Keratinocyte (primary cell): ENCODE measurements around the gene CYP4A11. TPM values are rescaled to one million over a fixed set of nuclear protein-coding genes. Genes with fewer than 3 reads are reported as not detected.
"Not testable (repeated sequence)": the region's sequence is repeated elsewhere in the genome, so short reads cannot be mapped to it uniquely, and the experiment has no call there.

Experiments
- DNase-seq: peaks from one replicate; pipeline ENCODE4 v3.0.0-alpha.2; 2011; ENCODE audit warnings: low read depth, missing footprints, low spot score
- FAIRE-seq: peaks from 2 replicates; lab custom pipeline; 2011; peaks lifted over from hg19 to GRCh38; lab: Jason Lieb, UNC
- H2AFZ ChIP-seq: 2 replicates; pipeline ENCODE4 v1.6.0; 2012; ENCODE audit warnings: low read length, control low read depth, inconsistent platforms; ENCODE audit not compliant: control insufficient read depth
- H3K27ac ChIP-seq: 2 replicates; pipeline ENCODE4 v1.5.1; 2011; ENCODE audit warnings: low read length; ENCODE audit not compliant: control insufficient read depth, insufficient read depth
- H3K27me3 ChIP-seq: 3 replicates; pipeline ENCODE4 v1.6.0; 2011; ENCODE audit warnings: low read length; ENCODE audit not compliant: control insufficient read depth, insufficient read depth; ENCODE audit errors: extremely low read depth
- H3K36me3 ChIP-seq, 2 experiments: 2 replicates in 1 of 2; 3 replicates in 1 of 2; pipeline ENCODE4 v1.5.1; 2011; ENCODE audit warnings: low read length in 2 of 2, mild to moderate bottlenecking in 1 of 2; ENCODE audit not compliant: control insufficient read depth in 2 of 2, insufficient read depth in 2 of 2; ENCODE audit errors: extremely low read depth in 1 of 2
- H3K4me1 ChIP-seq: 3 replicates; pipeline ENCODE4 v1.5.1; 2011; ENCODE audit warnings: low read length; ENCODE audit not compliant: control insufficient read depth, insufficient read depth; ENCODE audit errors: extremely low read depth
- H3K4me2 ChIP-seq: 3 replicates; pipeline ENCODE4 v1.6.0; 2011; ENCODE audit warnings: low read depth, low read length; ENCODE audit not compliant: control insufficient read depth, insufficient read depth; ENCODE audit errors: extremely low read depth
- H3K4me3 ChIP-seq, 3 experiments: fragments of 200-600 bp in 1 of 3; sonication (generic) in 1 of 3; 2 replicates in 2 of 3; 3 replicates in 1 of 3; pipeline ENCODE4 v1.5.1; 2011 to 2016; ENCODE audit warnings: low read length in 3 of 3, mild to moderate bottlenecking in 3 of 3, control low read depth in 2 of 3, inconsistent platforms in 1 of 3, low read depth in 1 of 3, mixed read lengths in 1 of 3, mixed run types in 1 of 3, moderate library complexity in 1 of 3; ENCODE audit not compliant: control insufficient read depth in 2 of 3, insufficient read depth in 2 of 3; ENCODE audit errors: extremely low read depth in 1 of 3
- H3K79me2 ChIP-seq: 2 replicates; pipeline ENCODE4 v1.6.0; 2012; ENCODE audit warnings: low read length; ENCODE audit not compliant: control insufficient read depth, insufficient read depth
- H3K9ac ChIP-seq: 3 replicates; pipeline ENCODE4 v1.6.0; 2011; ENCODE audit warnings: low read length; ENCODE audit not compliant: control insufficient read depth, insufficient read depth; ENCODE audit errors: extremely low read depth
- H3K9me1 ChIP-seq: 3 replicates; pipeline ENCODE4 v1.6.0; 2011; ENCODE audit warnings: low read length; ENCODE audit not compliant: control insufficient read depth, insufficient read depth; ENCODE audit errors: extremely low read depth
- H3K9me3 ChIP-seq: 2 replicates; pipeline ENCODE4 v1.5.1; 2012; ENCODE audit warnings: low read depth, low read length; ENCODE audit not compliant: control insufficient read depth
- H4K20me1 ChIP-seq: 3 replicates; pipeline ENCODE4 v1.6.0; 2011; ENCODE audit warnings: low read length; ENCODE audit not compliant: control insufficient read depth, insufficient read depth; ENCODE audit errors: extremely low read depth
- EZH2 ChIP-seq: IDR thresholded peaks from one replicate; pipeline ENCODE4 v1.6.1; 2012; ENCODE audit warnings: inconsistent platforms, mild to moderate bottlenecking, low read length, moderate library complexity
- dilution Hi-C: fragments of 300-500 bp; cut with MboI; formaldehyde crosslinking; loops from one replicate; pipeline ENCODE4 v1.7.0; 2020; ENCODE audit warnings: low sequenced_read_pairs; ENCODE audit not compliant: extremely low pct_ligation_motif_present
- polyA minus RNA-seq, 3 experiments: library from RNA; depleted of rRNA, polyadenylated mRNA; stranded (reverse); fragments of >200 nt; gene quantifications; 1 replicate in 1 of 3; 2 replicates in 1 of 3; 3 replicates in 1 of 3; pipeline ENCODE4 v1.2.3, GENCODE V29; 2011
- polyA plus RNA-seq, 5 experiments: library from polyadenylated mRNA; depleted of rRNA in 3 of 5; stranded (reverse) in 3 of 5; stranded (forward) in 1 of 5; unstranded in 1 of 5; fragments of >200 nt; gene quantifications; 1 replicate in 1 of 5; 2 replicates in 3 of 5; 3 replicates in 1 of 5; pipeline versions ENCODE4 v1.2.1 to v1.2.3, GENCODE V29; 2011 to 2012; ENCODE audit warnings: missing spikeins in 2 of 5, low read depth in 1 of 5, low replicate concordance in 1 of 5
- TF ChIP-seq, protein P1 (sequence below), 3 experiments: IDR thresholded peaks in 1 of 3; conservative IDR thresholded peaks in 1 of 3; optimal IDR thresholded peaks in 1 of 3; 2 replicates in 2 of 3; 3 replicates in 1 of 3; pipeline versions ENCODE3 to v1.5.1; 2011; ENCODE audit warnings: low read length in 3 of 3, mild to moderate bottlenecking in 3 of 3, moderate library complexity in 2 of 3, control low read depth in 1 of 3, inconsistent platforms in 1 of 3; ENCODE audit not compliant: insufficient read depth in 2 of 3; ENCODE audit errors: extremely low read depth in 1 of 3

Gene CYP4A11
- polyA plus RNA-seq (not detected in 3 replicates), polyA minus RNA-seq (not detected in 3 replicates)
- not detected for polyA plus RNA-seq (2011; ENCODE audit: low read depth)
- polyA plus RNA-seq (2011; cell fraction: cytosol; rRNA removed), result not detected in 2 replicates
- polyA plus RNA-seq (2011; cell fraction: nucleus; rRNA removed), result not detected in 2 replicates
- polyA plus RNA-seq (2012; ENCODE audit: low replicate concordance), result not detected in 2 replicates
- polyA minus RNA-seq (2011; cell fraction: cytosol; rRNA and poly(A)+ RNA removed), result not detected
- not detected in 2 replicates for polyA minus RNA-seq (2011; cell fraction: nucleus; rRNA and poly(A)+ RNA removed)

GRCh38 chr1:46941135-46941694, at the start of gene CYP4A11:
Gene CYP4A11, minus strand, starts transcription at chr1:46941476. Its CDS starts 43 bp downstream, at chr1:46941433.
- Histone ChIP-seq H3K4me3 (no peak within 1 kb of the TSS), H4K20me1 (no peaks in the 10 kb centered on the region), H3K36me3 (no peaks in the 10 kb centered on the region), H3K79me2 (no peaks in the 10 kb centered on the region), H3K9me3 (no peaks in the 10 kb centered on the region), H3K4me1 (no peaks in the 10 kb centered on the region), H3K4me2 (no peak within 1 kb of the TSS), H2AFZ (no peak within 1 kb of the TSS), H3K9me1 (no peaks in the 10 kb centered on the region), H3K27ac (no peak within 1 kb of the TSS), H3K9ac (no peak within 1 kb of the TSS), H3K27me3 (no peaks in the 10 kb centered on the region)
- FAIRE-seq (no peak), DNase-seq (no peak)
- dilution Hi-C loops, result no loop called here
- no peak for TF ChIP-seq EZH2
- TF ChIP-seq, protein P1, sequence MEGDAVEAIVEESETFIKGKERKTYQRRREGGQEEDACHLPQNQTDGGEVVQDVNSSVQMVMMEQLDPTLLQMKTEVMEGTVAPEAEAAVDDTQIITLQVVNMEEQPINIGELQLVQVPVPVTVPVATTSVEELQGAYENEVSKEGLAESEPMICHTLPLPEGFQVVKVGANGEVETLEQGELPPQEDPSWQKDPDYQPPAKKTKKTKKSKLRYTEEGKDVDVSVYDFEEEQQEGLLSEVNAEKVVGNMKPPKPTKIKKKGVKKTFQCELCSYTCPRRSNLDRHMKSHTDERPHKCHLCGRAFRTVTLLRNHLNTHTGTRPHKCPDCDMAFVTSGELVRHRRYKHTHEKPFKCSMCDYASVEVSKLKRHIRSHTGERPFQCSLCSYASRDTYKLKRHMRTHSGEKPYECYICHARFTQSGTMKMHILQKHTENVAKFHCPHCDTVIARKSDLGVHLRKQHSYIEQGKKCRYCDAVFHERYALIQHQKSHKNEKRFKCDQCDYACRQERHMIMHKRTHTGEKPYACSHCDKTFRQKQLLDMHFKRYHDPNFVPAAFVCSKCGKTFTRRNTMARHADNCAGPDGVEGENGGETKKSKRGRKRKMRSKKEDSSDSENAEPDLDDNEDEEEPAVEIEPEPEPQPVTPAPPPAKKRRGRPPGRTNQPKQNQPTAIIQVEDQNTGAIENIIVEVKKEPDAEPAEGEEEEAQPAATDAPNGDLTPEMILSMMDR (optimal IDR thresholded peaks at IDR 0.05 in 1 of 3, IDR thresholded peaks at IDR 0.05 in 1 of 3, conservative IDR thresholded peaks at IDR 0.05 in 1 of 3; ENCODE audit: extremely low read depth in 1 of 3, insufficient read depth in 2 of 3, low read length in 3 of 3), result no peak

- dilution Hi-C loops, H3K4me2 ChIP-seq, H2AFZ ChIP-seq, H3K4me1 ChIP-seq, H3K79me2 ChIP-seq, FAIRE-seq, H3K27me3 ChIP-seq, H3K27ac ChIP-seq, H3K4me3 ChIP-seq, H4K20me1 ChIP-seq, H3K9ac ChIP-seq, H3K36me3 ChIP-seq, H3K9me1 ChIP-seq, H3K9me3 ChIP-seq, DNase-seq: not testable (repeated sequence)
Observed at GRCh38 chr1:46990541-46990940, 49.3 kb upstream of the CYP4A11 start.
